ENCODE measurements around the gene RNFT2.
"Not testable (repeated sequence)": the region's sequence is repeated elsewhere in the genome, so short reads cannot be mapped to it uniquely, and the experiment has no call there.

Gene RNFT2

GRCh38 chr12:116779597-116779996 is 41.5 kb downstream of the RNFT2 start:
- H3K4me3 ChIP-seq (ENCODE audit: low read length) = no peak overlapping the region
- no peak for TF ChIP-seq ZNF274 (IDR thresholded peaks at IDR 0.05; ENCODE audit: low read depth, low read length)

GRCh38 chr12:116780942-116781341 is 42.8 kb downstream of the RNFT2 start:
- no peak for TF ChIP-seq ZNF274 (IDR thresholded peaks at IDR 0.05; ENCODE audit: low read depth, low read length)
- no peak overlapping the region for H3K4me3 ChIP-seq (ENCODE audit: low read length)

- no peak for TF ChIP-seq ZNF274 (IDR thresholded peaks at IDR 0.05; ENCODE audit: low read depth, low read length)
- no peak overlapping the region for H3K4me3 ChIP-seq (ENCODE audit: low read length)
Measured at GRCh38 chr12:116783525-116784237, 45.6 kb downstream of the RNFT2 start.

- no peak for TF ChIP-seq ZNF274 (IDR thresholded peaks at IDR 0.05; ENCODE audit: low read depth, low read length)
- no peak overlapping the region for H3K4me3 ChIP-seq (ENCODE audit: low read length)
Measured at GRCh38 chr12:116784238-116784612, 46.1 kb downstream of the RNFT2 start.

- not testable (repeated sequence) for H3K4me3 ChIP-seq (ENCODE audit: low read length)
Measured at GRCh38 chr12:116789562-116789961, 51.4 kb downstream of the RNFT2 start.

- no peak overlapping the region for H3K4me3 ChIP-seq (ENCODE audit: low read length)
- TF ChIP-seq ZNF274 (IDR thresholded peaks at IDR 0.05; ENCODE audit: low read depth, low read length) = no peak
Measured at GRCh38 chr12:116790066-116790465, 52.0 kb downstream of the RNFT2 start.

- no peak for TF ChIP-seq ZNF274 (IDR thresholded peaks at IDR 0.05; ENCODE audit: low read depth, low read length)
- H3K4me3 ChIP-seq (ENCODE audit: low read length) = no peak overlapping the region
Measured at GRCh38 chr12:116792403-116792802, 54.3 kb downstream of the RNFT2 start.

GRCh38 chr12:116794725-116795124 is 56.6 kb downstream of the RNFT2 start:
- H3K4me3 ChIP-seq (ENCODE audit: low read length) = no peak overlapping the region
- TF ChIP-seq ZNF274 (IDR thresholded peaks at IDR 0.05; ENCODE audit: low read depth, low read length) = no peak

- no peak overlapping the region for H3K4me3 ChIP-seq (ENCODE audit: low read length)
Measured at GRCh38 chr12:116797885-116798284, 59.8 kb downstream of the RNFT2 start.

GRCh38 chr12:116798719-116799118 is 60.6 kb downstream of the RNFT2 start:
- no peak for TF ChIP-seq ZNF274 (IDR thresholded peaks at IDR 0.05; ENCODE audit: low read depth, low read length)
- no peak overlapping the region for H3K4me3 ChIP-seq (ENCODE audit: low read length)

More at GRCh38 chr12:116797885-116798284, 59.8 kb downstream of the RNFT2 start:
- no peak for TF ChIP-seq ZNF274 (IDR thresholded peaks at IDR 0.05; ENCODE audit: low read depth, low read length)

GRCh38 chr12:116799955-116800354 is 61.8 kb downstream of the RNFT2 start:
- H3K4me3 ChIP-seq (ENCODE audit: low read length) = no peak overlapping the region
- TF ChIP-seq ZNF274 (IDR thresholded peaks at IDR 0.05; ENCODE audit: low read depth, low read length) = no peak

GRCh38 chr12:116800918-116801317 is 62.8 kb downstream of the RNFT2 start:
- no peak overlapping the region for H3K4me3 ChIP-seq (ENCODE audit: low read length)
- TF ChIP-seq ZNF274 (IDR thresholded peaks at IDR 0.05; ENCODE audit: low read depth, low read length) = no peak

- H3K4me3 ChIP-seq (ENCODE audit: low read length) = no peak overlapping the region
- TF ChIP-seq ZNF274 (IDR thresholded peaks at IDR 0.05; ENCODE audit: low read depth, low read length) = no peak
Measured at GRCh38 chr12:116802018-116802417, 63.9 kb downstream of the RNFT2 start.

GRCh38 chr12:116803013-116803736 is 65.1 kb downstream of the RNFT2 start:
- no peak overlapping the region for H3K4me3 ChIP-seq (ENCODE audit: low read length)
- no peak for TF ChIP-seq ZNF274 (IDR thresholded peaks at IDR 0.05; ENCODE audit: low read depth, low read length)

- H3K4me3 ChIP-seq (ENCODE audit: low read length) = no peak overlapping the region
- TF ChIP-seq ZNF274 (IDR thresholded peaks at IDR 0.05; ENCODE audit: low read depth, low read length) = no peak
Measured at GRCh38 chr12:116804051-116804450, 65.9 kb downstream of the RNFT2 start.

Data from GM08714 (cell line).